Thyroid gland (tissue), 4 donors: ENCODE measurements around the gene SLC6A17. TPM values are rescaled to one million over a fixed set of nuclear protein-coding genes. Genes with fewer than 3 reads are reported as not detected.

Experiments used
- DNase-seq, 2 donors: peaks; one replicate each; pipeline ENCODE4 v3.0.0-alpha.2; 2019
- H3K27ac ChIP-seq, 3 donors: fragments of 200-600 bp; sonication (generic); 1 replicate in 2 of 3; 2 replicates in 1 of 3; pipeline ENCODE4 v1.5.1; 2016 to 2019; ENCODE audit warnings: mild to moderate bottlenecking in 1 of 3, moderate library complexity in 1 of 3
- H3K27me3 ChIP-seq: fragments of 200-600 bp; sonication (generic); one replicate; pipeline ENCODE4 v1.5.1; 2019
- H3K36me3 ChIP-seq, 2 donors: fragments of 200-600 bp; sonication (generic); one replicate each; pipeline ENCODE4 v1.5.1; 2016 to 2019
- H3K4me1 ChIP-seq, 2 donors: fragments of 200-600 bp; sonication (generic); one replicate each; pipeline ENCODE4 v1.5.1; 2017 to 2019
- H3K4me3 ChIP-seq, 3 donors: fragments of 200-600 bp; sonication (generic); replicated peaks in 1 of 3; 1 replicate in 2 of 3; 2 replicates in 1 of 3; pipeline ENCODE4 v1.5.1; 2016; ENCODE audit warnings: mild to moderate bottlenecking in 1 of 3
- H3K9me3 ChIP-seq: fragments of 200-600 bp; sonication (generic); one replicate; pipeline ENCODE4 v1.5.1; 2017
- CTCF ChIP-seq, 6 experiments: fragments of 200-600 bp in 3 of 6; fragments of 450-650 bp in 3 of 6; sonication (generic) in 3 of 6; IDR thresholded peaks; one replicate each; pipeline ENCODE4 v1.5.1; 2016 to 2019; ENCODE audit warnings: antibody characterized with exemption in 6 of 6, mild to moderate bottlenecking in 2 of 6, inconsistent platforms in 1 of 6, moderate library complexity in 1 of 6
- POLR2A ChIP-seq, 2 donors: fragments of 450-650 bp; IDR thresholded peaks; one replicate each; pipeline ENCODE4 v1.6.1; 2017; ENCODE audit warnings: antibody characterized with exemption in 2 of 2, mild to moderate bottlenecking in 2 of 2, moderate library complexity in 1 of 2
- WGBS, 2 donors: methylation state at CpG; one replicate each; pipeline ENCODE4 v1.1.5; 2017; 5-methylcytosine and 5-hydroxymethylcytosine counted together
- intact Hi-C: fragments of 100-400 bp; cut with DNase I; formaldehyde crosslinking; loops from one replicate; pipeline ENCODE4 v1.15.1; 2023
- total RNA-seq, 4 donors: library from RNA; depleted of rRNA; stranded (reverse); fragments of >200 nt; gene quantifications; one replicate each; pipeline ENCODE4 v1.2.3, GENCODE V29; 2016

The SLC6A17 gene
- total RNA-seq, 4 donors from 2014 or later: under 0.01 to 0.49 (median 0.18) TPM

GRCh38 chr1:110233861-110234260, 83.6 kb downstream of the SLC6A17 start:
- Histone ChIP-seq H3K27me3 (no peaks in the 10 kb centered on the region), H3K27ac (no peak overlapping the region), H3K4me1 (no peaks in the 10 kb centered on the region), H3K4me3 (no peak overlapping the region), H3K36me3 (no peaks in the 10 kb centered on the region), H3K9me3 (no peaks in the 10 kb centered on the region)
- no peak for DNase-seq
- no peak for TF ChIP-seq CTCF (IDR thresholded peaks at IDR 0.05)
- TF ChIP-seq POLR2A (IDR thresholded peaks at IDR 0.05): no peak
- WGBS, 2 donors: 67 to 73% methylated on average over 2 of the region's 2 CpGs
- intact Hi-C loops: no loop called here

GRCh38 chr1:110234691-110235090, 84.4 kb downstream of the SLC6A17 start:
- H3K36me3 ChIP-seq: no peaks in the 10 kb centered on the region
- H3K4me1 ChIP-seq: no peaks in the 10 kb centered on the region
- no peak overlapping the region for H3K4me3 ChIP-seq
- no peak for TF ChIP-seq CTCF (IDR thresholded peaks at IDR 0.05)
- no peak for TF ChIP-seq POLR2A (IDR thresholded peaks at IDR 0.05)
- 90 to 91% methylated on average over 5 of the region's 5 CpGs for WGBS, 2 donors
- intact Hi-C loops: no loop called here
- no peaks in the 10 kb centered on the region for H3K9me3 ChIP-seq
- DNase-seq: no peak
- no peaks in the 10 kb centered on the region for H3K27me3 ChIP-seq
- H3K27ac ChIP-seq: no peak overlapping the region

GRCh38 chr1:110235181-110235833, 85.0 kb downstream of the SLC6A17 start:
- DNase-seq: no peak
- Histone ChIP-seq H3K36me3 (no peaks in the 10 kb centered on the region), H3K27ac (peak overlapping the region in 1 of 3 donors; percentile 17), H3K4me3 (no peak overlapping the region), H3K27me3 (no peaks in the 10 kb centered on the region), H3K9me3 (no peaks in the 10 kb centered on the region), H3K4me1 (no peaks in the 10 kb centered on the region)
- intact Hi-C loops: no loop called here
- WGBS, 2 donors: 60 to 64% methylated on average over 13 of the region's 13 CpGs
- TF ChIP-seq CTCF (IDR thresholded peaks at IDR 0.05): no peak
- no peak for TF ChIP-seq POLR2A (IDR thresholded peaks at IDR 0.05)

- intact Hi-C loops: no loop called here
- H3K27ac ChIP-seq: no peak overlapping the region
- H3K4me3 ChIP-seq: no peak overlapping the region
- DNase-seq: no peak
- no peaks in the 10 kb centered on the region for H3K27me3 ChIP-seq
- H3K9me3 ChIP-seq: no peaks in the 10 kb centered on the region
- no peaks in the 10 kb centered on the region for H3K4me1 ChIP-seq
- TF ChIP-seq CTCF (IDR thresholded peaks at IDR 0.05): no peak
- no peak for TF ChIP-seq POLR2A (IDR thresholded peaks at IDR 0.05)
- H3K36me3 ChIP-seq: no peaks in the 10 kb centered on the region
- WGBS, 2 donors: 78 to 82% methylated on average over 11 of the region's 11 CpGs
These were observed 85.8 kb downstream of the SLC6A17 start for GRCh38 chr1:110235834-110236682.
